A549 treated with ZK216348 at 1 μM for 4 hours (cell line): Measurements from ENCODE around the gene TMEM187. TPM values are rescaled to one million over a fixed set of nuclear protein-coding genes. Genes with fewer than 3 reads are reported as not detected.

Source experiments
- total RNA-seq: library from RNA; stranded (reverse); fragments of 200-300 nt; extraction: Qiagen RNA extraction; gene quantifications from 5 replicates; pipeline ENCODE4 v1.2.3, GENCODE V29; 2022; ENCODE audit warnings: low read depth

TMEM187 gene
- total RNA-seq, result 4.2 to 10.2 TPM (median 5.9 TPM) in 5 replicates

GRCh38 chrX:153972368-153973126 is at the start of gene TMEM187:
Gene TMEM187, plus strand, starts transcription at chrX:153972754. Its CDS starts 9,309 bp downstream, at chrX:153982063.

GRCh38 chrX:153925739-153926551 is 46.6 kb upstream of the TMEM187 start, which contains the start of gene ARHGAP4:
Gene ARHGAP4, minus strand, starts transcription at chrX:153926264. Its CDS starts 62 bp downstream, at chrX:153926202.

GRCh38 chrX:153934762-153935325 is 37.7 kb upstream of the TMEM187 start, which contains the start of gene NAA10:
Gene NAA10, minus strand, starts transcription at chrX:153935037. Its CDS starts 133 bp downstream, at chrX:153934904.

GRCh38 chrX:153944140-153944799 is 28.3 kb upstream of the TMEM187 start, which contains the start of gene RENBP:
Gene RENBP, minus strand, starts transcription at chrX:153944643. Its CDS starts 33 bp downstream, at chrX:153944610.

GRCh38 chrX:153971450-153972367 is 845 bp upstream of the TMEM187 start, which contains the start of gene HCFC1:
Gene HCFC1, minus strand, starts transcription at chrX:153971818. Its CDS starts 978 bp downstream, at chrX:153970840.

GRCh38 chrX:154019633-154020528 is 47.3 kb downstream of the TMEM187 start, which contains the start of gene IRAK1:
Gene IRAK1, minus strand, starts transcription at chrX:154019902. Its CDS starts 90 bp downstream, at chrX:154019812.

Other genes with a start within 250 kb of the TMEM187 start
- gene BCAP31, start 248.4 kb upstream of the TMEM187 start, total RNA-seq, result 340 to 404 TPM (median 385 TPM) in 5 replicates
- 2.0 to 4.4 TPM (median 3.4 TPM) in 5 replicates for gene ABCD1, start 247.9 kb upstream of the TMEM187 start, total RNA-seq
- 2.2 to 7.0 TPM (median 5.0 TPM) in 5 replicates for gene PLXNB3, start 208.5 kb upstream of the TMEM187 start, total RNA-seq
- 0.04 TPM in 1 of 5 replicates, not detected in the others for gene SRPK3, start 191.7 kb upstream of the TMEM187 start, total RNA-seq
- 49.5 to 70.3 TPM (median 66.5 TPM) in 5 replicates for gene IDH3G, start 178.4 kb upstream of the TMEM187 start, total RNA-seq
- 334 to 461 TPM (median 405 TPM) in 5 replicates for gene SSR4, start 178.1 kb upstream of the TMEM187 start, total RNA-seq
- 2.9 to 4.8 TPM (median 3.6 TPM) in 5 replicates for gene PDZD4, start 142.2 kb upstream of the TMEM187 start, total RNA-seq
- 18.2 to 26.1 TPM (median 21.4 TPM) in 5 replicates for gene L1CAM, start 86.6 kb upstream of the TMEM187 start, total RNA-seq
- not detected in 5 replicates for gene AVPR2, start 68.1 kb upstream of the TMEM187 start, total RNA-seq
- gene ARHGAP4, start 46.5 kb upstream of the TMEM187 start, total RNA-seq, result 0.98 to 2.9 TPM (median 2.2 TPM) in 5 replicates
- 197 to 231 TPM (median 204 TPM) in 5 replicates for gene NAA10, start 37.7 kb upstream of the TMEM187 start, total RNA-seq
- gene RENBP, start 28.1 kb upstream of the TMEM187 start, total RNA-seq, result 0.38 TPM in 1 of 5 replicates, not detected in the others
- 25.8 to 45.1 TPM (median 41.4 TPM) in 5 replicates for gene HCFC1, start 936 bp upstream of the TMEM187 start, total RNA-seq
- 150 to 229 TPM (median 227 TPM) in 5 replicates for gene IRAK1, start 47.1 kb downstream of the TMEM187 start, total RNA-seq
- 14.2 to 23.1 TPM (median 18.0 TPM) in 5 replicates for gene MECP2, start 125.0 kb downstream of the TMEM187 start, total RNA-seq
- gene OPN1LW, start 171.5 kb downstream of the TMEM187 start, total RNA-seq, result not detected in 5 replicates
- gene OPN1MW, start 209.8 kb downstream of the TMEM187 start, total RNA-seq, result not detected in 5 replicates
- gene OPN1MW2, start 247.0 kb downstream of the TMEM187 start, total RNA-seq, result not detected in 5 replicates